NCI-H2029 (cell line): ENCODE data around the gene PM20D2.

Experiments
- DNase-seq: peaks from one replicate; lab custom pipeline; 2025; lab: John Stamatoyannopoulos, UW

The PM20D2 gene

DNA sequence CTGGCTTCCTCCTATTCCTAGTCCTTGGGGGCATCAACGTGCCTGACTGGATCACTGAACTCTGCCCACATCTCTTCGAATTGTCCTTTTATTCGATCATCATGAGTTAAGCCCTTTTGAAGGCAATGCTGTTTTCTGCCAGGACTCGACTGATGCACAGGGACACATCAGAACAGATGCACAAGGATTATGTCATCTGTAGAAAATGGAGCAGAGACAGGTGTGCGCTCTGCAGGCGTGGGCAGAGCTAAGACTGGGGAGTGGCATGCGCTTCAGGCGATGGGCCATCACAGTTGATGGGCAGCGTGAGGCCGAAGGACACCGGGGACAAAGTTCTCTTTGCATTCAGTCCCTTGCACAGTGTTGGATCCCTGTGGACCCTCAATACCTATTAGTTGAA lies 58.2 kb downstream of the PM20D2 start:
- no peak for DNase-seq

- no peak for DNase-seq
Measured at GRCh38 chr6:89205819-89206218, 60.0 kb downstream of the PM20D2 start.

GRCh38 chr6:89208551-89208950 lies 62.7 kb downstream of the PM20D2 start:
- no peak for DNase-seq

DNA sequence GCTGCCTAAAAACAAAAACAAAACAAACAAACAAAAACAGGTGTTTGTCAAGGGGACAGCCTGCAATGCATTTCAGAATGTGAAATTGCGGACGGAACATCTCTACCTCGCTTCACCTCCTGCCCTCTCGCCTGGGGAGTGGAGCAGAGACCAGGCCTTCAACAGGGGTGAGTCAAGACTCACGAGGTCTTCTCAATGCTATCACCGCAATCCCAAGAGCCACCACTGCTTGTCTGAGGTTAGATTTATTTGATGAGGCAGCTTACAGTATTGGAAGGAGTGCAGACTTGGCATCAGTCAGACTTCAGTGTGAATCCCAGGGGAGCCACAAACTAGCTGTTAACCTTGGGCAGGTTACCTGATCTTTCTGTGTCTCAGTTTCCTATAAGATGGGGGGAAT lies 63.6 kb downstream of the PM20D2 start:
- DNase-seq, result no peak

- no peak for DNase-seq
Measured at GRCh38 chr6:89212472-89212871, 66.6 kb downstream of the PM20D2 start.

DNA sequence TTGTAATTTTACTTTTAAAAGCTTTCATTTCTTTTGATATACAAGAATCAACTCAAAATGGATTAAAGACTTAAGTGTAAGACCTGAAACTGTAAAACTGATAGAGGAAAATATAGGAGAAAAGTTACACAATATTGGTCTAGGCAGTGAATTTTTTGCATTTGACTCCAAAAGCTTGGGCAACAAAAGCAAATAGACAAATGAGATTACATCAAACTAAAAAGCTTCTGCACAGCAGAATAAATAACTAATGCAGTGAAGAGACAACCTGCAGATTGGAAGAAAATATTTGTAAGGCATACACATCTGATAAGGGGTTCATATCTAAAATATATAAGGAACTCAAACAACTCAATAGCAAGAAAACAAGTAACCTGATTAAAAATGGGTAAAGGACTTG lies 68.3 kb downstream of the PM20D2 start:
- DNase-seq, result no peak
